ENCODE measurements around the gene SMIM33. TPM values are rescaled to one million over a fixed set of nuclear protein-coding genes. Genes with fewer than 3 reads are reported as not detected.
"Not testable (repeated sequence)": the region's sequence is repeated elsewhere in the genome, so short reads cannot be mapped to it uniquely, and the experiment has no call there.

The SMIM33 gene
- total RNA-seq (2014; rRNA removed; shearing (Covaris generic)) = not detected in 2 replicates

- DNase-seq (ENCODE audit: low spot score) = no peak
Observed at GRCh38 chr5:139470821-139471300, at the start of gene SMIM33. SMIM33 (plus strand) TSS chr5:139471004; CDS start chr5:139471122, 118 bp downstream.

- peak; percentile 64 for DNase-seq (ENCODE audit: low spot score)
Observed at GRCh38 chr5:139422307-139422893, 48.4 kb upstream of the SMIM33 start.

GRCh38 chr5:139425497-139425896 lies 45.3 kb upstream of the SMIM33 start:
- no peak for DNase-seq (ENCODE audit: low spot score)

- no peak for DNase-seq (ENCODE audit: low spot score)
Observed at GRCh38 chr5:139426203-139426885, 44.5 kb upstream of the SMIM33 start.

GRCh38 chr5:139430015-139430414 lies 40.8 kb upstream of the SMIM33 start:
- DNase-seq (ENCODE audit: low spot score) = no peak

- DNase-seq (ENCODE audit: low spot score) = no peak
Observed at GRCh38 chr5:139431706-139432105, 39.1 kb upstream of the SMIM33 start.

GRCh38 chr5:139435676-139436075 lies 35.1 kb upstream of the SMIM33 start:
- no peak for DNase-seq (ENCODE audit: low spot score)

GRCh38 chr5:139438707-139439012 lies 32.1 kb upstream of the SMIM33 start:
- no peak for DNase-seq (ENCODE audit: low spot score)

GRCh38 chr5:139439013-139439903 lies 31.5 kb upstream of the SMIM33 start, which contains the start of gene DNAJC18:
DNAJC18 (minus strand) TSS chr5:139439525; CDS start chr5:139439445, 80 bp downstream.
- peak; percentile 82 for DNase-seq (ENCODE audit: low spot score)

- DNase-seq (ENCODE audit: low spot score) = not testable (repeated sequence)
Observed at GRCh38 chr5:139440416-139440815, 30.4 kb upstream of the SMIM33 start.

- no peak for DNase-seq (ENCODE audit: low spot score)
Observed at GRCh38 chr5:139443831-139444453, 26.9 kb upstream of the SMIM33 start.

- no peak for DNase-seq (ENCODE audit: low spot score)
Observed at GRCh38 chr5:139445325-139446170, 25.3 kb upstream of the SMIM33 start.

GRCh38 chr5:139446956-139447779 lies 23.6 kb upstream of the SMIM33 start:
- no peak for DNase-seq (ENCODE audit: low spot score)

GRCh38 chr5:139451176-139451575 lies 19.6 kb upstream of the SMIM33 start:
- no peak for DNase-seq (ENCODE audit: low spot score)

- no peak for DNase-seq (ENCODE audit: low spot score)
Observed at GRCh38 chr5:139451878-139452660, 18.7 kb upstream of the SMIM33 start.

GRCh38 chr5:139453683-139454567 lies 16.9 kb upstream of the SMIM33 start:
- no peak for DNase-seq (ENCODE audit: low spot score)

- DNase-seq (ENCODE audit: low spot score) = no peak
Observed at GRCh38 chr5:139454568-139455290, 16.1 kb upstream of the SMIM33 start.

GRCh38 chr5:139456776-139457175 lies 14.0 kb upstream of the SMIM33 start:
- DNase-seq (ENCODE audit: low spot score) = no peak
